IMR-90 (cell line): ENCODE measurements around the gene SPPL2B. TPM values are rescaled to one million over a fixed set of nuclear protein-coding genes. Genes with fewer than 3 reads are reported as not detected.

Experiments
- ATAC-seq: fragments of 200-7000 bp; cut with Tn5 transposase; 2 replicates; pipeline ENCODE4 v1.9.1; 2020; ENCODE audit warnings: low read depth, mild to moderate bottlenecking, moderate library complexity
- BruUV-seq: library from RNA; stranded (reverse); fragments of 400-500 nt; replicated peaks from 2 replicates; lab custom pipeline; 2021; lab: Mats Ljungman, UMichigan
- CTCF ChIA-PET: fragments of 300-600 bp; formaldehyde crosslinking; extraction: SDS; loops from one replicate; lab custom pipeline; 2021; ENCODE audit warnings: antibody characterized with exemption; lab: Yijun Ruan, JAX
- POLR2A ChIA-PET: fragments of 300-600 bp; sonication (Branson Sonifier 250); formaldehyde crosslinking; loops from one replicate; lab custom pipeline; 2022; ENCODE audit warnings: antibody characterized with exemption; ENCODE audit not compliant: unreplicated experiment; lab: Charles Lee
- DNase-seq: peaks from one replicate; pipeline ENCODE4 v3.0.0; 2013
- H2AFZ ChIP-seq: replicated peaks from 2 replicates; pipeline ENCODE3; 2013; ENCODE audit warnings: low read length, mild to moderate bottlenecking; ENCODE audit not compliant: poor library complexity
- H2AK5ac ChIP-seq: 2 replicates; pipeline ENCODE4 v1.6.1; 2013; ENCODE audit warnings: low read depth, low read length, inconsistent platforms
- H2AK9ac ChIP-seq: replicated peaks from 2 replicates; pipeline ENCODE3; 2013; ENCODE audit warnings: mild to moderate bottlenecking, low read depth, low read length, moderate library complexity; ENCODE audit not compliant: poor library complexity
- H2BK120ac ChIP-seq: 2 replicates; pipeline ENCODE4 v1.6.1; 2013; ENCODE audit warnings: low read depth, low read length, inconsistent platforms
- H2BK15ac ChIP-seq: 3 replicates; pipeline ENCODE4 v1.6.1; 2013; ENCODE audit warnings: low read depth, low read length, inconsistent platforms
- H2BK20ac ChIP-seq: 2 replicates; pipeline ENCODE4 v1.6.1; 2013; ENCODE audit warnings: low read depth, mild to moderate bottlenecking, inconsistent platforms, low read length, moderate library complexity
- H2BK5ac ChIP-seq: 2 replicates; pipeline ENCODE4 v1.6.1; 2013; ENCODE audit warnings: mild to moderate bottlenecking, low read depth, low read length, inconsistent platforms; ENCODE audit not compliant: poor library complexity, severe bottlenecking
- H3K14ac ChIP-seq: replicated peaks from 2 replicates; pipeline ENCODE4 v1.6.1; 2013; ENCODE audit warnings: low read depth, low read length, inconsistent platforms
- H3K18ac ChIP-seq: 2 replicates; pipeline ENCODE4 v1.6.1; 2013; ENCODE audit warnings: low read depth, low read length, control low read depth
- H3K23ac ChIP-seq: 2 replicates; pipeline ENCODE4 v1.6.1; 2013; ENCODE audit warnings: low read depth, low read length, inconsistent platforms
- H3K27ac ChIP-seq: 2 replicates; pipeline ENCODE4 v1.5.1; 2013; ENCODE audit warnings: mild to moderate bottlenecking, control low read depth, low read length; ENCODE audit not compliant: insufficient read depth
- H3K27me3 ChIP-seq: 2 replicates; pipeline ENCODE4 v1.6.1; 2013; ENCODE audit warnings: low read length; ENCODE audit not compliant: control insufficient read depth, insufficient read depth
- H3K36me3 ChIP-seq: 2 replicates; pipeline ENCODE4 v1.6.1; 2013; ENCODE audit warnings: low read length, mixed read lengths; ENCODE audit not compliant: control insufficient read depth, insufficient read depth
- H3K4ac ChIP-seq: 2 replicates; pipeline ENCODE4 v1.6.1; 2013; ENCODE audit warnings: low read depth, low read length, inconsistent platforms
- H3K4me1 ChIP-seq: 2 replicates; pipeline ENCODE4 v1.6.1; 2013; ENCODE audit warnings: low read length, mixed read lengths; ENCODE audit not compliant: control insufficient read depth, insufficient read depth
- H3K4me2 ChIP-seq: 2 replicates; pipeline ENCODE4 v1.6.1; 2013; ENCODE audit warnings: low read depth, mild to moderate bottlenecking, control low read depth, low read length, moderate library complexity
- H3K4me3 ChIP-seq: 2 replicates; pipeline ENCODE4 v1.5.1; 2013; ENCODE audit warnings: low read depth, mild to moderate bottlenecking, control low read depth, low read length, moderate library complexity; ENCODE audit not compliant: insufficient read depth
- H3K56ac ChIP-seq: 2 replicates; pipeline ENCODE4 v1.6.1; 2013; ENCODE audit warnings: low read length, inconsistent platforms; ENCODE audit not compliant: insufficient read depth; ENCODE audit errors: extremely low read depth
- H3K79me1 ChIP-seq, 2 experiments: 2 replicates each; pipeline ENCODE4 v1.6.1; 2013; ENCODE audit warnings: low read length in 2 of 2, inconsistent platforms in 1 of 2, low read depth in 1 of 2
- H3K9ac ChIP-seq: 2 replicates; pipeline ENCODE4 v1.6.1; 2013; ENCODE audit warnings: low read depth, low read length, control low read depth
- H3K9me1 ChIP-seq: 2 replicates; pipeline ENCODE4 v1.6.1; 2013; ENCODE audit warnings: low read length, inconsistent platforms; ENCODE audit not compliant: insufficient read depth
- H3K9me3 ChIP-seq: 2 replicates; pipeline ENCODE4 v1.6.1; 2013; ENCODE audit warnings: low read length; ENCODE audit not compliant: control insufficient read depth, insufficient read depth
- H4K20me1 ChIP-seq: 2 replicates; pipeline ENCODE4 v1.6.1; 2013; ENCODE audit warnings: low read length, inconsistent platforms; ENCODE audit not compliant: insufficient read depth
- H4K5ac ChIP-seq: 2 replicates; pipeline ENCODE4 v1.6.1; 2013; ENCODE audit warnings: mild to moderate bottlenecking, low read depth, low read length, control low read depth
- H4K8ac ChIP-seq, 2 experiments: 2 replicates each; pipeline ENCODE4 v1.6.1; 2013; ENCODE audit warnings: low read depth in 2 of 2, low read length in 2 of 2, control low read depth in 1 of 2, inconsistent platforms in 1 of 2
- H4K91ac ChIP-seq: 2 replicates; pipeline ENCODE4 v1.6.1; 2013; ENCODE audit warnings: low read depth, low read length, inconsistent platforms; ENCODE audit not compliant: insufficient read depth
- BHLHE40 ChIP-seq: fragments of 150-350 bp; IDR thresholded peaks from 2 replicates; pipeline ENCODE4 v1.6.1; 2016; ENCODE audit warnings: mild to moderate bottlenecking, low read depth, low read length
- CEBPB ChIP-seq: IDR thresholded peaks from 2 replicates; pipeline ENCODE4 v1.6.1; 2012; ENCODE audit warnings: low read depth, low read length, improper control_type of control experiment
- CHD1 ChIP-seq: IDR thresholded peaks from 2 replicates; pipeline ENCODE4 v1.6.1; 2012; ENCODE audit warnings: low read depth, low read length, improper control_type of control experiment
- FOS ChIP-seq: fragments of 150-350 bp; IDR thresholded peaks from 2 replicates; pipeline ENCODE4 v1.6.1; 2016; ENCODE audit warnings: low read depth, low read length
- MAFK ChIP-seq: IDR thresholded peaks from 2 replicates; pipeline ENCODE4 v1.6.1; 2012; ENCODE audit warnings: low read depth, low read length, improper control_type of control experiment
- MAZ ChIP-seq: IDR thresholded peaks from 2 replicates; pipeline ENCODE4 v1.6.1; 2012; ENCODE audit warnings: low read depth, mild to moderate bottlenecking, low read length, improper control_type of control experiment, moderate library complexity, borderline replicate concordance
- MXI1 ChIP-seq: IDR thresholded peaks from 2 replicates; pipeline ENCODE4 v1.6.1; 2012; ENCODE audit warnings: low read depth, mild to moderate bottlenecking, low read length, moderate library complexity, borderline replicate concordance
- NFE2L2 ChIP-seq: fragments of 150-350 bp; IDR thresholded peaks from 2 replicates; pipeline ENCODE4 v1.6.1; 2016; ENCODE audit warnings: low read depth, mild to moderate bottlenecking, low read length
- POLR2A ChIP-seq: IDR thresholded peaks from 2 replicates; pipeline ENCODE4 v1.6.1; 2012; ENCODE audit warnings: mild to moderate bottlenecking, low read depth, low read length
- RAD21 ChIP-seq: IDR thresholded peaks from 2 replicates; pipeline ENCODE4 v1.6.1; 2012; ENCODE audit warnings: low read length, improper control_type of control experiment
- RCOR1 ChIP-seq: IDR thresholded peaks from 2 replicates; pipeline ENCODE4 v1.6.1; 2012; ENCODE audit warnings: mild to moderate bottlenecking, low read length, improper control_type of control experiment; ENCODE audit not compliant: insufficient replicate concordance
- RFX5 ChIP-seq: IDR thresholded peaks from 2 replicates; pipeline ENCODE4 v1.8.0; 2012; ENCODE audit warnings: low read depth, mild to moderate bottlenecking, low read length, moderate library complexity
- SMC3 ChIP-seq: fragments of 150-350 bp; IDR thresholded peaks from 2 replicates; pipeline ENCODE4 v1.6.1; 2016; ENCODE audit warnings: low read depth, mild to moderate bottlenecking, antibody characterized with exemption, low read length, moderate library complexity
- USF2 ChIP-seq: fragments of 150-350 bp; IDR thresholded peaks from 2 replicates; pipeline ENCODE4 v1.6.1; 2017; ENCODE audit warnings: mild to moderate bottlenecking, antibody characterized with exemption, low read length, low read depth
- WGBS, 2 experiments: methylation state at CpG; one replicate each; pipeline versions ENCODE4 v1.1.5 to v1.1.7; 2013; ENCODE audit warnings: missing lambda C conversion rate in 2 of 2; ENCODE audit not compliant: insufficient read length in 1 of 2; ENCODE audit errors: extremely low coverage in 2 of 2; 5-methylcytosine and 5-hydroxymethylcytosine counted together
- dilution Hi-C: fragments of 300-500 bp; cut with HindIII; formaldehyde crosslinking; loops from one replicate; pipeline ENCODE4 v1.14.3; 2018; ENCODE audit warnings: low sequenced_read_pairs; ENCODE audit not compliant: unreplicated experiment
- in situ Hi-C: fragments of 300-500 bp; cut with MboI; formaldehyde crosslinking; loops from 3 replicates; pipeline ENCODE4 v1.14.3; 2019; ENCODE audit warnings: low sequenced_read_pairs, inconsistent platforms, mixed read lengths
- intact Hi-C: fragments of 100-400 bp; cut with micrococcal nuclease; formaldehyde crosslinking; loops from 2 replicates; pipeline ENCODE4 v1.10.0; 2022
- polyA plus RNA-seq, 3 experiments: library from polyadenylated mRNA; depleted of rRNA; stranded (reverse); fragments of >200 nt; gene quantifications; 2 replicates each; pipeline ENCODE4 v1.2.3, GENCODE V29; 2012; ENCODE audit warnings: low replicate concordance in 1 of 3
- total RNA-seq: library from RNA; depleted of rRNA; stranded (reverse); fragments of >200 nt; gene quantifications from 2 replicates; pipeline ENCODE4 v1.2.3, GENCODE V29; 2012
- TF ChIP-seq, protein P1 (sequence below): fragments of 150-350 bp; IDR thresholded peaks from 2 replicates; pipeline ENCODE4 v1.6.1; 2016; ENCODE audit warnings: low read depth, mild to moderate bottlenecking, low read length, moderate library complexity, borderline replicate concordance
- TF ChIP-seq, protein P2 (sequence below): conservative IDR thresholded peaks from 2 replicates; pipeline ENCODE4 v1.5.1; 2012; ENCODE audit warnings: mild to moderate bottlenecking, low read depth, low read length, improper control_type of control experiment

SPPL2B gene
- total and polyA plus RNA-seq, 2 of the 4 experiments (the other 2 are of a cell fraction) = 3.4 to 45.7 TPM

- H3K27ac ChIP-seq = no peak overlapping the region
- H4K20me1 ChIP-seq = no peaks in the 10 kb centered on the region
- no peak overlapping the region for H3K4me3 ChIP-seq
- ATAC-seq = no peak
- H2BK5ac ChIP-seq = no peak overlapping the region
- no peak overlapping the region for H3K56ac ChIP-seq
- no peak overlapping the region for H2AK5ac ChIP-seq
- 91% methylated on average over 19 of the region's 34 CpGs; no CpG with 5 or more reads in 1 of the 2 experiments for WGBS, 2 experiments
- H3K36me3 ChIP-seq = peaks cover 29% of the 10 kb centered on the region
- H4K91ac ChIP-seq = no peak overlapping the region
- H2BK20ac ChIP-seq = no peak overlapping the region
- TF ChIP-seq POLR2A = no peak
- TF ChIP-seq MXI1 = no peak
- TF ChIP-seq MAZ = no peak
- no peak for TF ChIP-seq NFE2L2
- TF ChIP-seq FOS = no peak
- no peak for TF ChIP-seq CEBPB
- TF ChIP-seq, protein P1, sequence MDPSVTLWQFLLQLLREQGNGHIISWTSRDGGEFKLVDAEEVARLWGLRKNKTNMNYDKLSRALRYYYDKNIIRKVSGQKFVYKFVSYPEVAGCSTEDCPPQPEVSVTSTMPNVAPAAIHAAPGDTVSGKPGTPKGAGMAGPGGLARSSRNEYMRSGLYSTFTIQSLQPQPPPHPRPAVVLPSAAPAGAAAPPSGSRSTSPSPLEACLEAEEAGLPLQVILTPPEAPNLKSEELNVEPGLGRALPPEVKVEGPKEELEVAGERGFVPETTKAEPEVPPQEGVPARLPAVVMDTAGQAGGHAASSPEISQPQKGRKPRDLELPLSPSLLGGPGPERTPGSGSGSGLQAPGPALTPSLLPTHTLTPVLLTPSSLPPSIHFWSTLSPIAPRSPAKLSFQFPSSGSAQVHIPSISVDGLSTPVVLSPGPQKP = no peak
- no peak for TF ChIP-seq USF2
- no peak for TF ChIP-seq RCOR1
- TF ChIP-seq RAD21 = no peak
- no peak for TF ChIP-seq RFX5
- TF ChIP-seq BHLHE40 = no peak
- no peak for TF ChIP-seq SMC3
- TF ChIP-seq MAFK = no peak
- TF ChIP-seq CHD1 = no peak
- TF ChIP-seq, protein P2, sequence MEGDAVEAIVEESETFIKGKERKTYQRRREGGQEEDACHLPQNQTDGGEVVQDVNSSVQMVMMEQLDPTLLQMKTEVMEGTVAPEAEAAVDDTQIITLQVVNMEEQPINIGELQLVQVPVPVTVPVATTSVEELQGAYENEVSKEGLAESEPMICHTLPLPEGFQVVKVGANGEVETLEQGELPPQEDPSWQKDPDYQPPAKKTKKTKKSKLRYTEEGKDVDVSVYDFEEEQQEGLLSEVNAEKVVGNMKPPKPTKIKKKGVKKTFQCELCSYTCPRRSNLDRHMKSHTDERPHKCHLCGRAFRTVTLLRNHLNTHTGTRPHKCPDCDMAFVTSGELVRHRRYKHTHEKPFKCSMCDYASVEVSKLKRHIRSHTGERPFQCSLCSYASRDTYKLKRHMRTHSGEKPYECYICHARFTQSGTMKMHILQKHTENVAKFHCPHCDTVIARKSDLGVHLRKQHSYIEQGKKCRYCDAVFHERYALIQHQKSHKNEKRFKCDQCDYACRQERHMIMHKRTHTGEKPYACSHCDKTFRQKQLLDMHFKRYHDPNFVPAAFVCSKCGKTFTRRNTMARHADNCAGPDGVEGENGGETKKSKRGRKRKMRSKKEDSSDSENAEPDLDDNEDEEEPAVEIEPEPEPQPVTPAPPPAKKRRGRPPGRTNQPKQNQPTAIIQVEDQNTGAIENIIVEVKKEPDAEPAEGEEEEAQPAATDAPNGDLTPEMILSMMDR = no peak
- in situ Hi-C loops = no loop called here
- dilution Hi-C loops = no loop called here
- H2AK9ac ChIP-seq = peak overlapping the region; percentile 24
- no peak overlapping the region for H3K4ac ChIP-seq
- no peak overlapping the region for H3K14ac ChIP-seq
- no peak overlapping the region for H3K18ac ChIP-seq
- BruUV-seq = no TSS peak
- no peaks in the 10 kb centered on the region for H3K4me1 ChIP-seq
- POLR2A ChIA-PET = no interaction called here
- no peaks in the 10 kb centered on the region for H3K9me3 ChIP-seq
- no peaks in the 10 kb centered on the region for H3K9me1 ChIP-seq
- DNase-seq = no peak
- peaks cover 6% of the 10 kb centered on the region for H3K27me3 ChIP-seq
- CTCF ChIA-PET = no interaction called here
- H3K4me2 ChIP-seq = no peak overlapping the region
- H3K9ac ChIP-seq = no peak overlapping the region
- no peak overlapping the region for H4K8ac ChIP-seq
- no peak overlapping the region for H2BK120ac ChIP-seq
- H3K23ac ChIP-seq = no peak overlapping the region
- no peaks in the 10 kb centered on the region for H3K79me1 ChIP-seq
- H4K5ac ChIP-seq = no peak overlapping the region
- H2BK15ac ChIP-seq = no peak overlapping the region
- intact Hi-C loops = no loop called here
- no peak overlapping the region for H2AFZ ChIP-seq
Measured at GRCh38 chr19:2353887-2354592, 25.6 kb downstream of the SPPL2B start.
